GM12878 (cell line): ENCODE measurements around the gene CXCL1. TPM values are rescaled to one million over a fixed set of nuclear protein-coding genes. Genes with fewer than 3 reads are reported as not detected.
A peak's percentile ranks its signal among the peaks of the same experiment; 100 is the strongest.

ENCODE experiments used
- ATAC-seq: fragments of 200-7000 bp; cut with Tn5 transposase; 3 replicates; pipeline ENCODE4 v1.9.1; 2020; ENCODE audit warnings: mild to moderate bottlenecking, moderate library complexity
- BruUV-seq: library from RNA; stranded (reverse); fragments of 400-500 nt; replicated peaks from 2 replicates; lab custom pipeline; 2021; lab: Mats Ljungman, UMichigan
- CTCF ChIA-PET: fragments of 300-600 bp; sonication (Branson Sonifier 250); formaldehyde crosslinking; extraction: SDS; loops from one replicate; lab custom pipeline; 2021; ENCODE audit warnings: inconsistent platforms; lab: Yijun Ruan, JAX
- POLR2A ChIA-PET: fragments of 350-600 bp; formaldehyde crosslinking; extraction: SDS; loops from one replicate; lab custom pipeline; 2021; ENCODE audit warnings: inconsistent platforms; lab: Charles Lee
- RAD21 ChIA-PET: fragments of 300-600 bp; sonication (Branson Sonifier 250); formaldehyde crosslinking; loops from one replicate; lab custom pipeline; 2023; ENCODE audit warnings: antibody characterized with exemption; ENCODE audit not compliant: unreplicated experiment; lab: Charles Lee
- SMC1A ChIA-PET: fragments of 300-600 bp; sonication (Branson Sonifier 250); formaldehyde crosslinking; loops from one replicate; lab custom pipeline; 2023; ENCODE audit not compliant: unreplicated experiment, uncharacterized antibody; lab: Charles Lee
- DNase-seq: peaks from one replicate; pipeline ENCODE4 v3.0.0-alpha.2; 2011; ENCODE audit warnings: low read depth, low spot score
- FAIRE-seq: peaks from 3 replicates; lab custom pipeline; 2011; peaks lifted over from hg19 to GRCh38; lab: Jason Lieb, UNC
- H2AFZ ChIP-seq: 2 replicates; pipeline ENCODE4 v1.6.0; 2011; ENCODE audit warnings: low read depth, low read length, control low read depth; ENCODE audit not compliant: control insufficient read depth
- H3K27ac ChIP-seq: 2 replicates; pipeline ENCODE4 v1.5.1; 2011; ENCODE audit warnings: control low read depth; ENCODE audit not compliant: control insufficient read depth, insufficient read depth
- H3K27me3 ChIP-seq, 2 experiments: replicated peaks in 1 of 2; 2 replicates each; pipeline versions ENCODE4 v1.6.0 to v1.6.1; 2011; ENCODE audit warnings: low read length in 1 of 2; ENCODE audit not compliant: control insufficient read depth in 2 of 2, insufficient read depth in 2 of 2
- H3K36me3 ChIP-seq, 2 experiments: 2 replicates each; pipeline ENCODE4 v1.5.1; 2011; ENCODE audit warnings: low read length in 1 of 2; ENCODE audit not compliant: control insufficient read depth in 2 of 2, insufficient read depth in 2 of 2
- H3K4me1 ChIP-seq: 2 replicates; pipeline ENCODE4 v1.6.1; 2011; ENCODE audit warnings: mild to moderate bottlenecking, low read length, moderate library complexity, mixed read lengths; ENCODE audit not compliant: control insufficient read depth, insufficient read depth
- H3K4me2 ChIP-seq: 2 replicates; pipeline ENCODE4 v1.6.0; 2011; ENCODE audit warnings: control low read depth; ENCODE audit not compliant: control insufficient read depth, insufficient read depth
- H3K4me3 ChIP-seq: fragments of 200-600 bp; sonication (generic); 2 replicates; pipeline ENCODE4 v1.5.1; 2016
- H3K79me2 ChIP-seq: 2 replicates; pipeline ENCODE4 v1.6.0; 2011; ENCODE audit warnings: low read length; ENCODE audit not compliant: control insufficient read depth, insufficient read depth
- H3K9ac ChIP-seq: 2 replicates; pipeline ENCODE4 v1.8.0; 2011; ENCODE audit warnings: low read length, control low read depth, mixed read lengths; ENCODE audit not compliant: control insufficient read depth, insufficient read depth
- H3K9me3 ChIP-seq: replicated peaks from 3 replicates; pipeline ENCODE4 v1.5.1; 2011; ENCODE audit warnings: mild to moderate bottlenecking, low read length; ENCODE audit not compliant: control insufficient read depth, insufficient read depth
- H4K20me1 ChIP-seq: 2 replicates; pipeline ENCODE4 v1.6.0; 2011; ENCODE audit not compliant: control insufficient read depth, insufficient read depth
- CBX5 ChIP-seq: sonication (generic); IDR thresholded peaks from 2 replicates; pipeline ENCODE4 v1.6.1; 2016; ENCODE audit warnings: low read depth, moderate library complexity, mild to moderate bottlenecking, inconsistent platforms
- PKNOX1 ChIP-seq: fragments of 450-650 bp; IDR thresholded peaks from 2 replicates; pipeline ENCODE4 v1.6.1; 2016; ENCODE audit warnings: mild to moderate bottlenecking
- PML ChIP-seq: IDR thresholded peaks from 2 replicates; pipeline ENCODE4 v1.6.1; 2012; ENCODE audit warnings: low read length, inconsistent platforms
- WGBS: methylation state at CpG from one replicate; pipeline ENCODE4 v1.1.6; 2016; ENCODE audit warnings: low lambda C conversion rate; ENCODE audit not compliant: insufficient replicate concordance, insufficient coverage; ENCODE audit errors: missing lambda C conversion rate; 5-methylcytosine and 5-hydroxymethylcytosine counted together
- in situ Hi-C: fragments of 300-500 bp; cut with MboI; formaldehyde crosslinking; loops from 9 replicates; pipeline ENCODE4 v1.14.3; 2018; ENCODE audit warnings: mixed read lengths
- intact Hi-C: fragments of 100-400 bp; cut with micrococcal nuclease; formaldehyde crosslinking; loops from one replicate; pipeline ENCODE4 v1.14.2; 2022; ENCODE audit not compliant: unreplicated experiment
- polyA plus RNA-seq, 11 experiments: library from polyadenylated mRNA; depleted of rRNA in 4 of 11; unstranded in 6 of 11; stranded (reverse) in 5 of 11; fragments of >200 nt; fragmentation: Nextera tagmentation in 4 of 11; fragmentation: Illumina TruSeq in 1 of 11; extraction: Ambion mirVana in 4 of 11; extraction: Trizol in 1 of 11; gene quantifications; 1 replicate in 1 of 11; 2 replicates in 10 of 11; pipeline versions ENCODE4 v1.2.1 to v1.2.3, GENCODE V29; 2011 to 2016; ENCODE audit warnings: inconsistent platforms in 2 of 11, missing spikeins in 2 of 11, low read depth in 1 of 11
- total RNA-seq, 4 experiments: library from RNA; depleted of rRNA in 3 of 4; stranded (reverse); fragments of >200 nt in 3 of 4; fragmentation: Illumina TruSeq in 1 of 4; extraction: Trizol in 1 of 4; gene quantifications; 2 replicates each; pipeline versions ENCODE4 v1.2.1 to v1.2.3, GENCODE V29; 2013 to 2021

Gene CXCL1
- total and polyA plus RNA-seq, 10 of the 15 experiments (the other 5 are each of a cell fraction or from before 2014, with no cell fraction given): not detected

GRCh38 chr4:73870260-73870659, 1.1 kb downstream of the CXCL1 start:
- POLR2A ChIA-PET: interaction anchor here (0.6 kb wide), 1 partner anchor 41 kb away, joined by 5 read pairs; no protein-coding TSS in a partner anchor
- SMC1A ChIA-PET: no interaction called here
- peaks cover 2 to 8% of the 10 kb centered on the region in 2 experiments; a peak in 2 of 4 replicates for H3K27me3 ChIP-seq
- FAIRE-seq (no peak), ATAC-seq (no peak), DNase-seq (no peak)
- no peak overlapping the region for H3K4me3 ChIP-seq
- no TSS peak for BruUV-seq
- no peak overlapping the region for H3K27ac ChIP-seq
- no peak overlapping the region for H3K4me2 ChIP-seq
- no peaks in the 10 kb centered on the region for H3K9me3 ChIP-seq
- H3K36me3 ChIP-seq: no peaks in the 10 kb centered on the region
- CTCF ChIA-PET: no interaction called here
- no peaks in the 10 kb centered on the region for H4K20me1 ChIP-seq
- RAD21 ChIA-PET: no interaction called here
- no peak overlapping the region for H3K9ac ChIP-seq
- H2AFZ ChIP-seq: no peak overlapping the region
- TF ChIP-seq PML (no peak), CBX5 (no peak)
- TF ChIP-seq, all 136 proteins: peak for 0
- no peaks in the 10 kb centered on the region for H3K4me1 ChIP-seq
- in situ Hi-C loops: no loop called here
- WGBS: 41% methylated on average over 3 of the region's 3 CpGs
- H3K79me2 ChIP-seq: no peaks in the 10 kb centered on the region
- intact Hi-C loops: no loop called here

GRCh38 chr4:73870768-73871167, 1.6 kb downstream of the CXCL1 start:
- in situ Hi-C loops (no loop called here), intact Hi-C loops (no loop called here)
- Histone ChIP-seq H3K9me3 (no peaks in the 10 kb centered on the region), H4K20me1 (no peaks in the 10 kb centered on the region), H3K4me3 (no peak overlapping the region), H2AFZ (no peak overlapping the region), H3K27ac (no peak overlapping the region), H3K4me2 (no peak overlapping the region), H3K9ac (no peak overlapping the region), H3K36me3 (no peaks in the 10 kb centered on the region), H3K79me2 (no peaks in the 10 kb centered on the region), H3K4me1 (no peaks in the 10 kb centered on the region), H3K27me3 (peaks cover 2 to 6% of the 10 kb centered on the region in 2 experiments; a peak in 2 of 4 replicates)
- FAIRE-seq (peak; percentile 75), ATAC-seq (no peak), DNase-seq (no peak)
- RAD21 ChIA-PET: no interaction called here
- CTCF ChIA-PET: no interaction called here
- BruUV-seq: no TSS peak
- 89% methylated on average over 1 of the region's 1 CpG for whole genome bisulfite sequencing
- POLR2A ChIA-PET: interaction anchor here (0.6 kb wide), 1 partner anchor 40 kb away, joined by 5 read pairs; no protein-coding TSS in a partner anchor
- TF ChIP-seq PKNOX1: no peak
- SMC1A ChIA-PET: no interaction called here
